ENCODE results near the gene TMEM89.

Gene TMEM89

DNA sequence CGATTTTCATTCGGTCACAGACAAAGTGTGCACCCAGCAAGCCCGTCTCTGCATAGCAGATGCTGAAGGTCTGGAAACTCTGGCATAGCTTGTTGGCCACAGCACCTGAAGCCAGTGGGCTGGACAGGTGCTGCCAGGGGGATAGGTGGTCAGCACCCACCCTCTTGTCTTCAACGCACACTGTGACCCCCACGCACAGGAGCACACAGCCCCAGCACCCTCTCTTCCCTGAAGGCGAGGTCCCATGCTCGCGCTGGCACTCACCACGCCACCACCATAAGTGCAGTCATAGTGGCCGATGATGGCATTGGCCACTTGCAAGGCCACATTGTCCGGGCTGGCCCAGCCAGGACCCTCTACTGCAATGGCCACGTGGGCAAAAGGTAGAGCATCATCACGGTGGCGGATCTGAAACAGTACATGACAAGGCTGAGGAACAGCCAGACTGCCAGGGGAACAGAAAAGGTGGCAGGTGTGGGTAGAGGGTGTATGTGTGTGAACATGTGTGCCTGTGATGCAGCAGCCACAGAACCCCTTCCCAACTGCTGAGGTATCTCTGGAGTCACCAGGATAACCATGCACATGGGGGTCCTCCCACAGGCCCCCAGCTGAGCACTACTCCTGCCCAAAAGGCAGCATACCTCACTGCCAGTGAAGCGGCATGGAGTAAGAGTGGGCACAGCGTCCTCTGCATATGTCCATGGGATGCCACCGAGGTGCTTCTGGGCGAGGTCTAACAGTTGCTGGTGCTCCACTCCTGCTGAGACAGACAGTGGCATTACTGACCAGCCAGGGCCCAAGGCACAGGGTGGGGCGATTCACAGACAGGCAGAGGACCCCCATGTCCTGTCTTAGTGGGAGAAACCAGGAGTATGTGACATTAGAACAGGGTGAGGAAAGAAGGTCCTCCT, 20.6 kb downstream of the TMEM89 start:
- in situ Hi-C loops (cut with HindIII; ENCODE audit: low sequenced_read_pairs) = no loop called here
- H3K4me3 ChIP-seq (ENCODE audit: low read depth, low read length) = no peak overlapping the region
- TF ChIP-seq, protein P1, sequence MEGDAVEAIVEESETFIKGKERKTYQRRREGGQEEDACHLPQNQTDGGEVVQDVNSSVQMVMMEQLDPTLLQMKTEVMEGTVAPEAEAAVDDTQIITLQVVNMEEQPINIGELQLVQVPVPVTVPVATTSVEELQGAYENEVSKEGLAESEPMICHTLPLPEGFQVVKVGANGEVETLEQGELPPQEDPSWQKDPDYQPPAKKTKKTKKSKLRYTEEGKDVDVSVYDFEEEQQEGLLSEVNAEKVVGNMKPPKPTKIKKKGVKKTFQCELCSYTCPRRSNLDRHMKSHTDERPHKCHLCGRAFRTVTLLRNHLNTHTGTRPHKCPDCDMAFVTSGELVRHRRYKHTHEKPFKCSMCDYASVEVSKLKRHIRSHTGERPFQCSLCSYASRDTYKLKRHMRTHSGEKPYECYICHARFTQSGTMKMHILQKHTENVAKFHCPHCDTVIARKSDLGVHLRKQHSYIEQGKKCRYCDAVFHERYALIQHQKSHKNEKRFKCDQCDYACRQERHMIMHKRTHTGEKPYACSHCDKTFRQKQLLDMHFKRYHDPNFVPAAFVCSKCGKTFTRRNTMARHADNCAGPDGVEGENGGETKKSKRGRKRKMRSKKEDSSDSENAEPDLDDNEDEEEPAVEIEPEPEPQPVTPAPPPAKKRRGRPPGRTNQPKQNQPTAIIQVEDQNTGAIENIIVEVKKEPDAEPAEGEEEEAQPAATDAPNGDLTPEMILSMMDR (IDR thresholded peaks at IDR 0.05; ENCODE audit: low read depth, low read length, missing control alignments) = no peak
- DNase-seq (ENCODE audit: low read depth) = no peak

DNA sequence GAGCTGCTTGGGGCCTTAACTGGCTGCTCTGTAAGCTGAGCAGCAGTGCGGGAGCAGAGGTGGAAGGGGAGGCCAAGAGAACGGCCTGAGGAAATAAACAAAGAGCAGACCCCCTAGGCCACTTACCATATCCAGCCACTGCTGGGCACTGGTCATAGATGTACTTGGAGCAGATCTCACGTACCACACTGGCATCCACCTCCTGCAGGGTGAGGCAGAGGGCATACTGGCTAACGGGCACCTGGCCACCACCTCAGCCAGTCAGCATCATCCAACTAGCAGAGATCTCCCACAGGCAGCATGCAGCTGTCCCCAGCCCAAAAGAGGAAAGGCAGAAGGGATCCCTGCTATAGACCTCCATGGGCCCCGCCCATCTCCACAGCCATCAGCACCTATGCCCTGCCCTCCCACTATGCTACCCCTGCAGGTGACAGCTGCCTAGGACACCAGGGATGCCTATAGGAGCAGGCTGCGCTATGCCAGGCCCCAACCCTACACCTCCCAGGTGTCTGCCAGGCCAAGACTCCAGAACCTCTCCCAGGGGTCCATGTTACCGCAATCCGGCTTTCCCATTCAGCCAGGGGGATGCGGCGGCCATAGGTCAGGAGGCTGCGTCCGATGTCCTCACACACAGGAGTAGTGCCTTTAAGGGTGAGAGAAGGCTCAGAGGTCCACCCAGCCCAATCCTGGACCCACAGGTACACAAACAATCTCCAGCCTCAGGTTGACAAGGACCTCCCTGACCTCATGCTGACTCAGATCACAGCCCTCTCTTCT, 21.9 kb downstream of the TMEM89 start:
- TF ChIP-seq, protein P1 (IDR thresholded peaks at IDR 0.05; ENCODE audit: low read depth, low read length, missing control alignments) = no peak
- no peak overlapping the region for H3K4me3 ChIP-seq (ENCODE audit: low read depth, low read length)
- in situ Hi-C loops (cut with HindIII; ENCODE audit: low sequenced_read_pairs) = no loop called here
- no peak for DNase-seq (ENCODE audit: low read depth)

DNA sequence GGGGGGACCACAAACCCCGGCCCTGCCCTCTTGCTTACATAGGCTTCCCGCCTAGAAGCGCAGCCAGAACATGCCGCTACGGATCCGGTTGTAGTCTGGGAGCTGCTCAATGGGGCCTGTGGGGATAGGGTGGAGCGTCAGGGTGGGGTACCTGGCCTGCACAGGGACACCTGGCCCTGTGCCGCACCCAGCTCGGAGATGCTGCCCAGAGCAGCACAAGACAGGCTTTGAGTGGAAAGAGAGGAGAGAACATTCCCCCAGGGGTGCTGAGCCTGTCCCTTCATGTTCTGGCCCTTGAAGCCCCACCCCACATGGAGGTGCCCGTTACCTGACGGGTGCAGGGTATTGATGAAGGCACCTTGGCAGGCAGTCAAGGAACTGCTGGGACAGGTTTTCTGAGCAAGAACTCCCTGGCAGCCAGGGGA, 22.5 kb downstream of the TMEM89 start:
- in situ Hi-C loops (cut with HindIII; ENCODE audit: low sequenced_read_pairs) = no loop called here
- no peak overlapping the region for H3K4me3 ChIP-seq (ENCODE audit: low read depth, low read length)
- TF ChIP-seq, protein P1 (IDR thresholded peaks at IDR 0.05; ENCODE audit: low read depth, low read length, missing control alignments) = no peak
- no peak for DNase-seq (ENCODE audit: low read depth)

DNA sequence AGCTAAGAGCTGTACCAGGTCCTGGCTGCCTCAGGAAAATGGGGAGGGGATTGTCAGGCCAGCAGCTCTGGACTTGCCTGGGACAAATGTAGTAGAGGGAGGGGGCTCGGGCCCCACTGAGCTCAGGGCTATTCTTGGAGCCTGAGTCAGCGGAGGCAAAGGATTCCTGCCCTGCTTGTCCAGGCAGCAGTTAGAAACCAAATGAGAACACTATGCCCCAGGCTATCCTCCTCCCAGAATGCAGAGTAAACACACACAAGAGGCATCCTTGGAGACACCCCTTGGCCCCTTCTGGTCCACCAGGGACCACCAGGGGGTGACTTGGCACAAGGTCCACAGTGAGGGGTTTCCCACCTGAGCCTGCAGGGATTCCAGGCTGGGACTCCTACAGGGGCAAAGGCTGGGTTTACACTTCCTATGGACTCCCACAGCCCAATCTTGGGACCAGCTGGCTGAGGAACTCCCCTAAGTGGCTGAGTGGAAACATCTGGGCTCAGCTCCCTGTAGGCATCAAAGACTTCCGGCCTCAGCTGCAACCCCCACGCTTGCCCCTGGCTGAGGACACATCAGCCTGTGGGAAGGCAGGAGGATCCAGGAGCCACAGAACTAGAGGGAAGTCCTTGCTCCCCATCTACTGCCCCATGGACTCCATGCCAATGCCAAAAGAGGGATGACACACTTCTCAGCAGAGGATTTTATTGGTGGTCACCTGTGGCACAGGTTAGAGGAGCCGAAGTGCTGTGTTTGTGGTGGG, 23.1 kb downstream of the TMEM89 start:
- no peak overlapping the region for H3K4me3 ChIP-seq (ENCODE audit: low read depth, low read length)
- in situ Hi-C loops (cut with HindIII; ENCODE audit: low sequenced_read_pairs) = no loop called here
- peak; percentile 67 for DNase-seq (ENCODE audit: low read depth)
- TF ChIP-seq, protein P1 (IDR thresholded peaks at IDR 0.05; ENCODE audit: low read depth, low read length, missing control alignments) = no peak

DNA sequence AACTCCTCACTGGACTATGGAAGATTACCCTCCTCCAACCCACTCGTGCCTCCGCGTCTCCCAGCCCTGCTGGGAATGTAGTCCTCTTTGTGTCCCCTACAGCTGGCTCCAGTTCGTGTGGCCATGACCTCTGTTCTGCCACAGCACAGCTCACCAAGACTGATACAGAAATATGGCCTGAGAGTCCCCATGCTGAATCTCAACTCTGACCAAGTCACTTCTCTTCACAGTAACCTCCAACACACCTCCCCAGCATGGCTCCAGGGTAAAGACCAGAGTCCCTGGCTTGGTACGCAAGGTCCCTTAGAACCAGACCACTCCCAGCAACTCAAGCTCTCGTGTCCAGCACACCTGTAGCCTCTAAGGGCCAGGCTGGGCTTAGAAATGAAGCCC, 24.2 kb downstream of the TMEM89 start:
- H3K4me3 ChIP-seq (ENCODE audit: low read depth, low read length) = no peak overlapping the region
- TF ChIP-seq, protein P1 (IDR thresholded peaks at IDR 0.05; ENCODE audit: low read depth, low read length, missing control alignments) = no peak
- in situ Hi-C loops (cut with HindIII; ENCODE audit: low sequenced_read_pairs) = no loop called here
- no peak for DNase-seq (ENCODE audit: low read depth)
